ENCODE results near the gene PLA2G4A. TPM values are rescaled to one million over a fixed set of nuclear protein-coding genes. Genes with fewer than 3 reads are reported as not detected.

The PLA2G4A gene
- polyA plus RNA-seq, 1 donor from 2014 or later: not detected

DNA sequence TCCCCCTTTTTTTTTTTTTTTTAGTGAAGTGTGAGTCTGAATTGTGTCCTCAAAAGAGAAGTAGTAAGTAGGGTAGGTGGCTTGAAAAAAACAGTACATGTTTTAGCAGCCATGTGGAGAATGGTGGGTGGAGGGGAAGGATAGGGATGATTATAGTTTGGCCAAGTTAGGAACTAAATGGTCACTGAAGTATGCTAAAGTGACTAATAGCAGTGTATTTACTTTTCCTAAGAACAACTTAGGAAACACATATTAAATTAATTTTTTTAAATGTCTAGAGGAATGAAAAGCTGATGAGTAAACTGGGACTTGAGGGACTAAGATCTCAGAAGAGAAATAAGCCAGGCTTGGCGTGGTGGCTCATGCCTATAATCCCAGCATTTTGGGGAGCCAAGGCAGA lies 55.5 kb downstream of the PLA2G4A start:
- no peaks in the 10 kb centered on the region for H3K9me2 ChIP-seq (ENCODE audit: insufficient read depth, low read length)
- no peak overlapping the region for H3K9ac ChIP-seq (ENCODE audit: low read length)
- no peak overlapping the region for H3K4me3 ChIP-seq (ENCODE audit: low read length)
- H3F3A ChIP-seq (ENCODE audit: insufficient read depth, low read length, poor library complexity, severe bottlenecking): no peaks in the 10 kb centered on the region
- H3K36me3 ChIP-seq (ENCODE audit: insufficient read depth, low read length): no peaks in the 10 kb centered on the region
- H3K27me3 ChIP-seq (ENCODE audit: insufficient read depth, low read depth, low read length): no peaks in the 10 kb centered on the region
- H2AFZ ChIP-seq (ENCODE audit: low read depth, low read length): no peak overlapping the region
- H4K20me1 ChIP-seq (ENCODE audit: insufficient read depth): no peaks in the 10 kb centered on the region
- H3K9me3 ChIP-seq (ENCODE audit: low read length): no peaks in the 10 kb centered on the region
- H3K79me2 ChIP-seq (replicated peaks; ENCODE audit: insufficient read depth, low read length): no peaks in the 10 kb centered on the region
- TF ChIP-seq EZH2 (IDR thresholded peaks at IDR 0.05; ENCODE audit: borderline replicate concordance, insufficient read depth, low read length, poor library complexity, severe bottlenecking) (no peak), RAD21 (conservative IDR thresholded peaks at IDR 0.05) (no peak), MXI1 (conservative IDR thresholded peaks at IDR 0.05; ENCODE audit: poor library complexity, severe bottlenecking) (no peak), TAF1 (IDR thresholded peaks at IDR 0.05; ENCODE audit: low read depth) (no peak), SMC3 (conservative IDR thresholded peaks at IDR 0.05; ENCODE audit: poor library complexity) (no peak), POLR2AphosphoS5 (IDR thresholded peaks at IDR 0.05) (no peak), EP300 (conservative IDR thresholded peaks at IDR 0.05; ENCODE audit: poor library complexity, severe bottlenecking) (no peak)
- TF ChIP-seq, protein P1, sequence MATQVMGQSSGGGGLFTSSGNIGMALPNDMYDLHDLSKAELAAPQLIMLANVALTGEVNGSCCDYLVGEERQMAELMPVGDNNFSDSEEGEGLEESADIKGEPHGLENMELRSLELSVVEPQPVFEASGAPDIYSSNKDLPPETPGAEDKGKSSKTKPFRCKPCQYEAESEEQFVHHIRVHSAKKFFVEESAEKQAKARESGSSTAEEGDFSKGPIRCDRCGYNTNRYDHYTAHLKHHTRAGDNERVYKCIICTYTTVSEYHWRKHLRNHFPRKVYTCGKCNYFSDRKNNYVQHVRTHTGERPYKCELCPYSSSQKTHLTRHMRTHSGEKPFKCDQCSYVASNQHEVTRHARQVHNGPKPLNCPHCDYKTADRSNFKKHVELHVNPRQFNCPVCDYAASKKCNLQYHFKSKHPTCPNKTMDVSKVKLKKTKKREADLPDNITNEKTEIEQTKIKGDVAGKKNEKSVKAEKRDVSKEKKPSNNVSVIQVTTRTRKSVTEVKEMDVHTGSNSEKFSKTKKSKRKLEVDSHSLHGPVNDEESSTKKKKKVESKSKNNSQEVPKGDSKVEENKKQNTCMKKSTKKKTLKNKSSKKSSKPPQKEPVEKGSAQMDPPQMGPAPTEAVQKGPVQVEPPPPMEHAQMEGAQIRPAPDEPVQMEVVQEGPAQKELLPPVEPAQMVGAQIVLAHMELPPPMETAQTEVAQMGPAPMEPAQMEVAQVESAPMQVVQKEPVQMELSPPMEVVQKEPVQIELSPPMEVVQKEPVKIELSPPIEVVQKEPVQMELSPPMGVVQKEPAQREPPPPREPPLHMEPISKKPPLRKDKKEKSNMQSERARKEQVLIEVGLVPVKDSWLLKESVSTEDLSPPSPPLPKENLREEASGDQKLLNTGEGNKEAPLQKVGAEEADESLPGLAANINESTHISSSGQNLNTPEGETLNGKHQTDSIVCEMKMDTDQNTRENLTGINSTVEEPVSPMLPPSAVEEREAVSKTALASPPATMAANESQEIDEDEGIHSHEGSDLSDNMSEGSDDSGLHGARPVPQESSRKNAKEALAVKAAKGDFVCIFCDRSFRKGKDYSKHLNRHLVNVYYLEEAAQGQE (IDR thresholded peaks at IDR 0.05; ENCODE audit: borderline replicate concordance): no peak
- TF ChIP-seq, protein P2, sequence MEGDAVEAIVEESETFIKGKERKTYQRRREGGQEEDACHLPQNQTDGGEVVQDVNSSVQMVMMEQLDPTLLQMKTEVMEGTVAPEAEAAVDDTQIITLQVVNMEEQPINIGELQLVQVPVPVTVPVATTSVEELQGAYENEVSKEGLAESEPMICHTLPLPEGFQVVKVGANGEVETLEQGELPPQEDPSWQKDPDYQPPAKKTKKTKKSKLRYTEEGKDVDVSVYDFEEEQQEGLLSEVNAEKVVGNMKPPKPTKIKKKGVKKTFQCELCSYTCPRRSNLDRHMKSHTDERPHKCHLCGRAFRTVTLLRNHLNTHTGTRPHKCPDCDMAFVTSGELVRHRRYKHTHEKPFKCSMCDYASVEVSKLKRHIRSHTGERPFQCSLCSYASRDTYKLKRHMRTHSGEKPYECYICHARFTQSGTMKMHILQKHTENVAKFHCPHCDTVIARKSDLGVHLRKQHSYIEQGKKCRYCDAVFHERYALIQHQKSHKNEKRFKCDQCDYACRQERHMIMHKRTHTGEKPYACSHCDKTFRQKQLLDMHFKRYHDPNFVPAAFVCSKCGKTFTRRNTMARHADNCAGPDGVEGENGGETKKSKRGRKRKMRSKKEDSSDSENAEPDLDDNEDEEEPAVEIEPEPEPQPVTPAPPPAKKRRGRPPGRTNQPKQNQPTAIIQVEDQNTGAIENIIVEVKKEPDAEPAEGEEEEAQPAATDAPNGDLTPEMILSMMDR (IDR thresholded peaks at IDR 0.05; ENCODE audit: poor library complexity, severe bottlenecking): no peak
- H3K27ac ChIP-seq (ENCODE audit: low read length): no peak overlapping the region
- H3K4me2 ChIP-seq (ENCODE audit: low read length): no peak overlapping the region

DNA sequence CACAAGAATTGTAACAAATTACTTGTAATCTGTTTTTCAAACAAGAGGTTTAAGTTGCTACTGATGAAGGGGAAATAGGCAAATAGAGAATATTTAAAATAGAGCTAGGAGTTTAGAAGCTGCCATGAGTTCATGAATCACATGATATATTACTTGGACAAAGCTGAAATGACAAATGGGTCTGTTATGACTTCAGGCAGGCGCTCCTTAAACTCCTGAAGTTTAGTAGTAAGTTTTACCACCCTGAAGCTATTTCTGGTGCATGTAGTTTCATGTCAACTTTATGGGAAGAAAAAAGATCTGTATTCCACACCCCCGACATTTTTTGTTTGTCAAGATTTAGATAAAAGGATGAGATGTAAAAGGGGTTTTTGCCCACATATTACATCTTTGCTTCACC lies 58.5 kb downstream of the PLA2G4A start:
- Histone ChIP-seq H3K9me3 (ENCODE audit: low read length) (no peaks in the 10 kb centered on the region), H3K27me3 (ENCODE audit: insufficient read depth, low read depth, low read length) (no peaks in the 10 kb centered on the region), H3K4me3 (ENCODE audit: low read length) (no peak overlapping the region), H3K9me2 (ENCODE audit: insufficient read depth, low read length) (no peaks in the 10 kb centered on the region), H2AFZ (ENCODE audit: low read depth, low read length) (no peak overlapping the region), H3F3A (ENCODE audit: insufficient read depth, low read length, poor library complexity, severe bottlenecking) (no peaks in the 10 kb centered on the region), H4K20me1 (ENCODE audit: insufficient read depth) (no peaks in the 10 kb centered on the region), H3K36me3 (ENCODE audit: insufficient read depth, low read length) (no peaks in the 10 kb centered on the region), H3K4me2 (ENCODE audit: low read length) (no peak overlapping the region), H3K27ac (ENCODE audit: low read length) (no peak overlapping the region), H3K79me2 (replicated peaks; ENCODE audit: insufficient read depth, low read length) (no peaks in the 10 kb centered on the region), H3K9ac (ENCODE audit: low read length) (no peak overlapping the region)
- no peak for TF ChIP-seq SMC3 (conservative IDR thresholded peaks at IDR 0.05; ENCODE audit: poor library complexity)
- TF ChIP-seq EP300 (conservative IDR thresholded peaks at IDR 0.05; ENCODE audit: poor library complexity, severe bottlenecking): no peak
- TF ChIP-seq, protein P2 (IDR thresholded peaks at IDR 0.05; ENCODE audit: poor library complexity, severe bottlenecking): no peak
- TF ChIP-seq MXI1 (conservative IDR thresholded peaks at IDR 0.05; ENCODE audit: poor library complexity, severe bottlenecking): no peak

All from neural cell (in vitro differentiated cells).